GM18907 (cell line): ENCODE measurements around the gene CHD6.

Source experiments
- ATAC-seq: cut with Tn5 transposase; IDR thresholded peaks from one replicate; pipeline ENCODE4 v1.9.1; 2021; ENCODE audit warnings: mild to moderate bottlenecking, moderate library complexity; ENCODE audit not compliant: unreplicated experiment

The CHD6 gene

DNA sequence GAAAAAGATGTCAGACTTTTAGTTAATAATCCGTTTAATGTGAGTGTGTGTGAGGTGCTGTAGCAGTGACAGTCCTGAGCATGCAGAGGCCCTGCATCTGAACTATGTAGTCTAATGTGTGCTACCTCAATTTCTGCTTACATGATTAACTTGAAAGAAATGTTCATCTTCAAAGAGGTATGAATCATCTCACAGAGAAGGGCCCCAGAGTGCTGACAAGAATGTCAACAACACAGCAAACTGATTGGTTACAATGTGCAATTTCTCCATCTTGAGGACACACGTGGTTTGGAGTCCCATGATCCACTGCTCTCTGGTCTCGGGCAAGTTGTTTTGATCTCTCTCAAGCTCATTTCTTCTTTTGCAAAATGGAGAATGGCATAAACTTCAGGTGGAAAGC, 189.9 kb downstream of the CHD6 start:
- no peak for ATAC-seq

- ATAC-seq = no peak
These were observed 190.3 kb downstream of the CHD6 start for GRCh38 chr20:41427833-41428232.

GRCh38 chr20:41426976-41427375, 191.2 kb downstream of the CHD6 start:
- ATAC-seq = no peak

GRCh38 chr20:41426086-41426830, 191.9 kb downstream of the CHD6 start:
- ATAC-seq = no peak

DNA sequence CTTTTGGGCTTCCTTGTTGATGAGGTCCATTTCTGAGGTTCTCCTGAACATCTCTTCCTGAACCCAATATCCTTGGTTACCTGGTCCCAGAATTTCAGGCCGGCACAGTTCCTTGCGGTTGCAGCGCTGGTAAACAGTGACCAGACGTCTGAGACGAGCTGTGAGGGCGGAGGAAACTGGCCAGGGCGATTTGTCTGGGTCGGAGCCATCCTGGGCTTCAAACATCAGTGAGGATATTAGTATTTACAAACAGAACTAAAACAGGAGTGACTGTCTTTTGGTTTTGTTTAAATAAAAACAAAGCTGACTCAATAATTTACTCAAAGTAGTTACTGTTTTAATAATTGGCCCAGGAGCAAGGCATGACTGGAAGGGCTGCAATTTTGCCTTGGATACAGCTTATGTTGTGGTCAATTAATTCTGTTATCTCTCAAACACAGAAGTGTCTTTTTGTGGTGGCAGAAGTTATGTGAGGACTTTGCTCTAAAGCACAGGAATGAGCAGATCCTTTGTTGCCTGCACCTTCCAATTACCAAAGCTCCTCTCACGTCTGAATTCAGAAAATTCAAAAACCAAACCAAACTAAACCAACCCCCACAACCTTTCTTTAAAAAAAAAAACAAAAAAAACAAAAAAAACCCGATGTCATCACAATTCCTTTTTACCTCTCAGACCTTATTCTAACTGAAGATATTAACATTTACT, 192.8 kb downstream of the CHD6 start:
- ATAC-seq = no peak

GRCh38 chr20:41424546-41424945, 193.6 kb downstream of the CHD6 start:
- no peak for ATAC-seq

GRCh38 chr20:41424011-41424410, 194.2 kb downstream of the CHD6 start:
- ATAC-seq = no peak

GRCh38 chr20:41422953-41423352, 195.2 kb downstream of the CHD6 start:
- ATAC-seq = no peak

DNA sequence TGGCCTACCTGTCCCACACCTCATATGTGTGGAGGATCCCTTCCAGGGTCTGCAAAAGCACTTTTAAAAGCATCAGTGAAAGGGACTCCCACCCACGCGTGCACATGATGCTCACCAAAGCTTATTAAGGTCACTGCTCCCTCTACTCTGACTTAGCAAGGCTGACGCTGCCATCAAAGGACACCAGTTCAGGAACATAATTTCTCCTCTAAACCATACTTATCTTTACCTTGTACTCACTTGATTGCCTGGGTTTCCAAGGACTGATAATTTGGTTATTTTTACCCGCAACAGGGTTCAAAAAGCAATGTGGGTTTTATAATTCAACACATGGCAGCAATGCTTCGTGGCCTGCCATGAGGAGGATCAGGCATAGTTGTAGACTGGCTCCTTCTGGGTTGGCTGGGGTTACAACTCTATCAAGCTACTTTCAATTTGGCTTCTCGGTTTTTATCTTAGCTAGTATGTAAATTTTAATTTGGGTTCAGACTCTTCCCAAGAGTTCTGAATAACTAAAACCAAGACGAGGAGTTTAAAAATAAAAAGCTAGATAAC, 199.4 kb downstream of the CHD6 start:
- no peak for ATAC-seq

DNA sequence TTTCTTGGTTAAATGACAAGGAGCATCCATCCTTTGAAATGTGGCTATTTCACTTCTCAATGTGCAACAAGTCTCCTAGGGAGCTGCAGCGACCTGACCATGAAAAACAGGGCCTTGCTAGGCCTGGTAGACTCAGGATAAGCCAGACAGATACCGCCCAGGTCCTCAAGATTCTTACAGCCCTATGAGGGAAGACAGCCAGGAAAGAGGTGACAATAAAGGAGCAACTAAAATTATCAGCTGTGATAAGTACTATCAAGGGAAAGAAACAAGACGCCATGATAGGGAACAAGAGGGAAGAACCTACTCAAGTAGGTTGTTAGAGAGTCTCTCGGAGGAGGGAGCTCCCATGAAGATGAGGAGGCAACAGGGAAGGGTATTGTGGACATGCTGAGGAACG, 200.1 kb downstream of the CHD6 start:
- no peak for ATAC-seq

- ATAC-seq = no peak
These were observed 203.0 kb downstream of the CHD6 start for GRCh38 chr20:41415191-41415590.

GRCh38 chr20:41413169-41413568, 205.0 kb downstream of the CHD6 start:
- no peak for ATAC-seq

GRCh38 chr20:41412324-41413120, 205.7 kb downstream of the CHD6 start:
- no peak for ATAC-seq

DNA sequence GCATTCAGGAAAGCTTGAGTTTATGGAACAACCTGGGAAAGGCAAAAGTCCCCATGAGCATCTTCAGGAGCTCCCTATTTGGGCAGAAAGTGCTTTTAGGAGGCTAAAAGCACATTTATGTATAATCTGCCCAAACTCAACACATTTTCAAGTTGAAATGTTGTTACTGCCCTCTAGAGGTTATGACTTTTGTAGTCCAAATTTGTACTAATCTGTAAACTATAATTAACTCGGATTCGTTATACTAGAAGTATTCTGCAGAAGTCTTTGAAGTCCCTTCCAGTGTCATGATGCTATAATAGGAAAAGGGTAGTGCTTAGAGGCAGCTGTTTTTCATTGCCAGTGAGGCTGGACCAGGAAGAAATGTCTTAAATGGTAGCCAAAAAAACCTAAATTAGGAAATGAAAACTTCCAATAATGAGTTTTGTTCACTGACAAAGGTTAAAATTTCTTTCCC, 206.8 kb downstream of the CHD6 start:
- no peak for ATAC-seq

- ATAC-seq = no peak
These were observed 209.2 kb downstream of the CHD6 start for GRCh38 chr20:41408986-41409385.

GRCh38 chr20:41408156-41408794, 209.9 kb downstream of the CHD6 start:
- ATAC-seq = peak; percentile 88

DNA sequence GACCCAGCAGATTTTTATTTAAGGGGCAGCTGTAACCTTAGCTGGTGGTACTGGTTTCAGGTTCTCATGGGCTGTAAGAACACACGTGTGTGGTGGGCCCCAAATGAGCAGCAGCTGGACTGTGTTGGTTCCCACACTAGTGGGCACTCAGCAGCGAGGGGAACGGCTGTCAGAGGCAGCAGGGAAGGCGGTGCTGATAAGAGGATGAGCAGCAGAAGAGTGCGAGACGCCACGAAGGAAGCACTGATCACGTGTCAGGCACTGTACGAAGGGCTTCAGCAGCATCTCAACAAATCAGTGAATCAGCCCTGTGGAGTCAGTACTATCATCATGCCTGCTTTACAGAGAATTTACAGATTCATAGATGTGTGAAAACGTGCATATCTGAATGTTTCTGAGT, 210.6 kb downstream of the CHD6 start:
- no peak for ATAC-seq

GRCh38 chr20:41406896-41407444, 211.2 kb downstream of the CHD6 start:
- ATAC-seq = no peak

- ATAC-seq = no peak
These were observed 211.8 kb downstream of the CHD6 start for GRCh38 chr20:41406353-41406752.

DNA sequence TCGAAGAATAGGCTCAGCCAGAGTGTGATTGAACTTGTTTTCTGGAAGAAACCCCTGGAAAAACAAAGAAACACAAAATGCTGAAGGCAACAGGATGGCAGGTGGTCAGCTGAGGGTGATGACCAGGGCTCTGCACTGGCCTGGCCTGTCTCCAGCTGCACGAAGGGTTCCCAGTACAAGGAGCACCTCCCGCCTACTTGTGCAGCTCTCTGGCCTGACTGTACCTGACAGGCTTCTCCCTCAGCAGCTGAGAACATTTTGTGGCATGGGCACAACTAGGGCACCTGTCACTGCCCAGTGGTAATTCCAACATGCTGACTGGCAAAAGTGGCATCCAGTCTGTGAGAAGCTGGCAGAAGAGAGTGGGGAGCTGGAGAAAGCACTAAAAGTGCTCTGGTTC, 212.7 kb downstream of the CHD6 start:
- no peak for ATAC-seq

DNA sequence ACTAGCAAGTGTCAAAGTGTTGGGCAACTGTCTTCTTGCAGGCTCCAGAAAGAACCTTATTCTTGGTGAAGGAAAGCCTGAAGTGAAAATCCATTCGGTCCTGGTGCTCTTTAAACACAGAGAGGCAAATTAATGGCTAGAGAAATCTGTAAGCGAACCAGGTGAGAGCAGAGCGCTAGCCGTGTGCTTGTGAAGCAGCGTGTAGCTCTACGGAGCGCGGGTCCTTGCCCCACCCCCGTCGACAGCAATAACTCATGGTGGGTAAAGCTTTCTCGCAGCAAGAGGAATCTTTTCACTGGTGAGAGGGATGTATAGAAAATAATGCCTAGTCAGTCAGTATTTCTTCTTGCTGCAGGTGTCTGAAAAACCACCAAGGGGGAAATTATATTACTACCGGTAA, 214.6 kb downstream of the CHD6 start:
- ATAC-seq = no peak
